H9 (cell line): ENCODE results near the gene MMP19. TPM values are rescaled to one million over a fixed set of nuclear protein-coding genes. Genes with fewer than 3 reads are reported as not detected.

Experiments used
- DNase-seq: peaks from one replicate; pipeline ENCODE4 v3.0.0-alpha.2; 2017
- H2AFZ ChIP-seq: one replicate; pipeline ENCODE4 v1.6.1; 2013; ENCODE audit warnings: mild to moderate bottlenecking, low read length, control low read depth, moderate library complexity
- H2AK5ac ChIP-seq: 2 replicates; pipeline ENCODE4 v1.6.1; 2013; ENCODE audit warnings: low read length, control low read depth, mixed read lengths; ENCODE audit not compliant: insufficient read length
- H2BK120ac ChIP-seq: one replicate; pipeline ENCODE4 v1.6.1; 2013; ENCODE audit warnings: low read depth, mild to moderate bottlenecking, low read length, control low read depth, inconsistent platforms; ENCODE audit not compliant: poor library complexity, severe bottlenecking
- H2BK12ac ChIP-seq: 2 replicates; pipeline ENCODE4 v1.6.1; 2013; ENCODE audit warnings: low read length, control low read depth, mixed read lengths, low read depth; ENCODE audit not compliant: insufficient read length
- H2BK15ac ChIP-seq: 2 replicates; pipeline ENCODE4 v1.6.1; 2013; ENCODE audit warnings: low read depth, low read length, control low read depth
- H2BK20ac ChIP-seq: one replicate; pipeline ENCODE4 v1.6.1; 2013; ENCODE audit warnings: low read depth, mild to moderate bottlenecking, low read length, control low read depth, inconsistent platforms; ENCODE audit not compliant: poor library complexity, severe bottlenecking
- H2BK5ac ChIP-seq: 2 replicates; pipeline ENCODE4 v1.6.1; 2013; ENCODE audit warnings: low read length, control low read depth, mixed read lengths; ENCODE audit not compliant: insufficient read length
- H3K14ac ChIP-seq: 2 replicates; pipeline ENCODE4 v1.6.1; 2013; ENCODE audit warnings: low read length, control low read depth; ENCODE audit not compliant: insufficient read depth
- H3K18ac ChIP-seq: 2 replicates; pipeline ENCODE4 v1.6.1; 2013; ENCODE audit warnings: low read depth, mild to moderate bottlenecking, mixed read lengths, low read length, control low read depth; ENCODE audit not compliant: insufficient read length
- H3K23ac ChIP-seq: 2 replicates; pipeline ENCODE4 v1.6.1; 2013; ENCODE audit warnings: low read length, control low read depth, mixed read lengths, low read depth; ENCODE audit not compliant: insufficient read length
- H3K23me2 ChIP-seq: 2 replicates; pipeline ENCODE4 v1.6.1; 2013; ENCODE audit warnings: low read depth, mild to moderate bottlenecking, mixed read lengths, low read length, control low read depth; ENCODE audit not compliant: insufficient read length, poor library complexity, severe bottlenecking
- H3K27ac ChIP-seq: 2 replicates; pipeline ENCODE4 v1.5.1; 2013; ENCODE audit warnings: low read length, control low read depth, mixed read lengths, low read depth; ENCODE audit not compliant: insufficient read length
- H3K27me3 ChIP-seq: 2 replicates; pipeline ENCODE4 v1.6.1; 2013; ENCODE audit warnings: low read length, control low read depth, inconsistent platforms; ENCODE audit not compliant: insufficient read depth
- H3K4ac ChIP-seq: 2 replicates; pipeline ENCODE4 v1.6.1; 2013; ENCODE audit warnings: low read depth, mild to moderate bottlenecking, control low read depth, inconsistent platforms, low read length, moderate library complexity
- H3K4me1 ChIP-seq: 2 replicates; pipeline ENCODE4 v1.6.1; 2013; ENCODE audit warnings: low read length, control low read depth, inconsistent platforms; ENCODE audit not compliant: insufficient read depth
- H3K4me2 ChIP-seq: 2 replicates; pipeline ENCODE4 v1.6.1; 2013; ENCODE audit warnings: low read length, control low read depth, mixed read lengths; ENCODE audit not compliant: insufficient read length, insufficient read depth
- H3K56ac ChIP-seq: 2 replicates; pipeline ENCODE4 v1.6.1; 2013; ENCODE audit warnings: low read depth, mild to moderate bottlenecking, mixed read lengths, low read length, control low read depth; ENCODE audit not compliant: insufficient read length
- H3K79me1 ChIP-seq: 2 replicates; pipeline ENCODE4 v1.6.1; 2013; ENCODE audit warnings: low read depth, mild to moderate bottlenecking, moderate library complexity, low read length, control low read depth, inconsistent platforms; ENCODE audit not compliant: insufficient read depth, poor library complexity, severe bottlenecking
- H3K79me2 ChIP-seq: 2 replicates; pipeline ENCODE4 v1.6.1; 2013; ENCODE audit warnings: low read length, control low read depth, inconsistent platforms; ENCODE audit not compliant: insufficient read depth
- H3K9ac ChIP-seq: 2 replicates; pipeline ENCODE4 v1.6.1; 2013; ENCODE audit warnings: low read length, control low read depth, mixed read lengths; ENCODE audit not compliant: insufficient read length; ENCODE audit errors: extremely low read depth
- H3K9me3 ChIP-seq: one replicate; pipeline ENCODE4 v1.6.1; 2013; ENCODE audit warnings: low read depth, low read length, inconsistent platforms; ENCODE audit not compliant: control insufficient read depth
- H3T11ph ChIP-seq: one replicate; pipeline ENCODE4 v1.6.1; 2013; ENCODE audit warnings: mild to moderate bottlenecking, low read length, control low read depth, inconsistent platforms
- H4K20me1 ChIP-seq: one replicate; pipeline ENCODE4 v1.6.1; 2013; ENCODE audit not compliant: control insufficient read depth, insufficient read length, insufficient read depth
- H4K5ac ChIP-seq: 2 replicates; pipeline ENCODE4 v1.6.1; 2013; ENCODE audit warnings: low read depth, mild to moderate bottlenecking, mixed read lengths, low read length, control low read depth; ENCODE audit not compliant: insufficient read length
- H4K8ac ChIP-seq: replicated peaks from 2 replicates; pipeline ENCODE4 v1.6.1; 2013; ENCODE audit warnings: low read length, control low read depth, mixed read lengths, low read depth; ENCODE audit not compliant: insufficient read length
- H4K91ac ChIP-seq: 2 replicates; pipeline ENCODE4 v1.6.1; 2013; ENCODE audit warnings: low read depth, mild to moderate bottlenecking, moderate library complexity, mixed read lengths, low read length, control low read depth; ENCODE audit not compliant: insufficient read length
- H3K27ac Mint-ChIP-seq, 3 experiments: 2 replicates in 2 of 3; 3 replicates in 1 of 3; pipeline ENCODE4 v1.8.0; 2020 to 2021; ENCODE audit warnings: mixed read lengths in 3 of 3, mild to moderate bottlenecking in 1 of 3, moderate library complexity in 1 of 3
- H3K27me3 Mint-ChIP-seq: 2 replicates; pipeline ENCODE4 v1.8.0; 2021; ENCODE audit warnings: low read depth, mild to moderate bottlenecking, moderate library complexity, mixed read lengths
- H3K36me3 Mint-ChIP-seq, 3 experiments: 2 replicates in 2 of 3; 3 replicates in 1 of 3; pipeline ENCODE4 v1.8.0; 2020 to 2021; ENCODE audit warnings: low read depth in 3 of 3, mixed read lengths in 3 of 3; ENCODE audit not compliant: insufficient read depth in 1 of 3
- H3K4me1 Mint-ChIP-seq, 2 experiments: 2 replicates each; pipeline ENCODE4 v1.8.0; 2020; ENCODE audit warnings: mixed read lengths in 2 of 2
- H3K4me3 Mint-ChIP-seq, 2 experiments: 2 replicates in 1 of 2; 3 replicates in 1 of 2; pipeline ENCODE4 v1.8.0; 2020 to 2021; ENCODE audit warnings: mild to moderate bottlenecking in 2 of 2, mixed read lengths in 2 of 2, moderate library complexity in 1 of 2
- H3K9me3 Mint-ChIP-seq, 2 experiments: 2 replicates in 1 of 2; 3 replicates in 1 of 2; pipeline ENCODE4 v1.8.0; 2020; ENCODE audit warnings: mild to moderate bottlenecking in 2 of 2, mixed read lengths in 2 of 2, moderate library complexity in 1 of 2
- CTCF ChIP-seq: fragments of 200-600 bp; sonication (generic); conservative IDR thresholded peaks from 3 replicates; pipeline ENCODE4 v1.8.0; 2021; ENCODE audit warnings: antibody characterized with exemption, mild to moderate bottlenecking
- WGBS: extraction: QIAGEN DNeasy Blood & Tissue Kit; methylation state at CpG from one replicate; pipeline ENCODE4 v1.1.7; 2013; ENCODE audit warnings: missing lambda C conversion rate, low lambda C conversion rate, mixed read lengths; ENCODE audit not compliant: insufficient read length; ENCODE audit errors: extremely low coverage; 5-methylcytosine and 5-hydroxymethylcytosine counted together
- total RNA-seq: library from RNA; stranded (reverse); gene quantifications from 2 replicates; pipeline ENCODE4 v1.2.1, GENCODE V29; 2021

MMP19 gene
- total RNA-seq, 1 experiment from 2014 or later = 1.7 TPM

GRCh38 chr12:55824726-55825125 is 18.0 kb downstream of the MMP19 start:
- Histone ChIP-seq H3K4me2 (no peak overlapping the region), H3K56ac (no peak overlapping the region), H3K9ac (no peak overlapping the region), H4K5ac (no peak overlapping the region), H3T11ph (no peak overlapping the region), H2BK120ac (no peak overlapping the region), H3K4ac (no peak overlapping the region), H2BK15ac (no peak overlapping the region), H3K4me1 (no peaks in the 10 kb centered on the region), H4K20me1 (no peaks in the 10 kb centered on the region), H2BK12ac (no peak overlapping the region), H4K91ac (no peak overlapping the region), H3K79me1 (peaks cover 2% of the 10 kb centered on the region), H3K23ac (no peak overlapping the region), H2BK20ac (no peak overlapping the region), H3K27ac (no peak overlapping the region), H3K23me2 (peaks cover 3% of the 10 kb centered on the region), H3K14ac (no peak overlapping the region), H3K27me3 (no peaks in the 10 kb centered on the region), H3K9me3 (no peaks in the 10 kb centered on the region), H3K79me2 (no peaks in the 10 kb centered on the region; the same call in 1 of the 2 replicates), H4K8ac (no peak overlapping the region), H2BK5ac (no peak overlapping the region), H2AFZ (no peak overlapping the region), H2AK5ac (no peak overlapping the region), H3K18ac (no peak overlapping the region)
- Mint-ChIP-seq H3K4me3 (no peak overlapping the region), H3K27ac (0 out of 7 replicates have a peak overlapping the region, but pooled peaks of 1 of the 3 experiments have one; percentile 12), H3K9me3 (no peaks in the 10 kb centered on the region), H3K36me3 (peaks cover 28 to 54% (median 52%) of the 10 kb centered on the region in 3 experiments; a peak in 6 of 7 replicates), H3K27me3 (no peaks in the 10 kb centered on the region), H3K4me1 (peaks cover 31 to 33% of the 10 kb centered on the region in 2 experiments)
- no peak for DNase-seq
- WGBS = no CpG with 5 or more reads among the region's 5 CpGs
- TF ChIP-seq CTCF = no peak
